ENCODE measurements around the gene OR4D6. TPM values are rescaled to one million over a fixed set of nuclear protein-coding genes. Genes with fewer than 3 reads are reported as not detected.

Gene OR4D6
- polyA plus RNA-seq, 1 donor (not counting 4 experiments of a cell fraction or from before 2014, with no cell fraction given): not detected

- Histone ChIP-seq H3K9me1 (ENCODE audit: control insufficient read depth, extremely low read depth, insufficient read depth, low read length) (no peaks in the 10 kb centered on the region), H3K79me2 (ENCODE audit: control insufficient read depth, insufficient read depth, low read length) (no peaks in the 10 kb centered on the region), H3K4me3 (ENCODE audit: control insufficient read depth in 2 of 3, extremely low read depth in 1 of 3, insufficient read depth in 2 of 3, low read depth in 1 of 3, low read length in 3 of 3) (no peak overlapping the region), H3K9me3 (ENCODE audit: control insufficient read depth, low read depth, low read length) (no peaks in the 10 kb centered on the region), H4K20me1 (ENCODE audit: control insufficient read depth, extremely low read depth, insufficient read depth, low read length) (no peaks in the 10 kb centered on the region), H3K9ac (ENCODE audit: control insufficient read depth, extremely low read depth, insufficient read depth, low read length) (no peak overlapping the region), H3K4me1 (ENCODE audit: control insufficient read depth, extremely low read depth, insufficient read depth, low read length) (no peaks in the 10 kb centered on the region), H3K36me3 (ENCODE audit: control insufficient read depth in 2 of 2, extremely low read depth in 1 of 2, insufficient read depth in 2 of 2, low read length in 2 of 2) (no peaks in the 10 kb centered on the region), H3K27ac (ENCODE audit: control insufficient read depth, insufficient read depth, low read length) (no peak overlapping the region), H3K27me3 (ENCODE audit: control insufficient read depth, extremely low read depth, insufficient read depth, low read length) (no peaks in the 10 kb centered on the region), H2AFZ (ENCODE audit: control insufficient read depth, low read length) (no peak overlapping the region), H3K4me2 (ENCODE audit: control insufficient read depth, extremely low read depth, insufficient read depth, low read depth, low read length) (no peak overlapping the region)
- DNase-seq (ENCODE audit: low read depth, low spot score) (peak; percentile 19), FAIRE-seq (peak; percentile 77)
- TF ChIP-seq CTCF (optimal IDR thresholded peaks at IDR 0.05 in 1 of 3, IDR thresholded peaks at IDR 0.05 in 1 of 3, conservative IDR thresholded peaks at IDR 0.05 in 1 of 3; ENCODE audit: extremely low read depth in 1 of 3, insufficient read depth in 2 of 3, low read length in 3 of 3) (peak; percentile 33 to 75 (median 65)), EZH2 (IDR thresholded peaks at IDR 0.05; ENCODE audit: low read length) (no peak)
- dilution Hi-C loops (cut with MboI; ENCODE audit: extremely low pct_ligation_motif_present, low sequenced_read_pairs): no loop called here
These were observed 26.7 kb upstream of the OR4D6 start for GRCh38 chr11:59429924-59430516.

DNA sequence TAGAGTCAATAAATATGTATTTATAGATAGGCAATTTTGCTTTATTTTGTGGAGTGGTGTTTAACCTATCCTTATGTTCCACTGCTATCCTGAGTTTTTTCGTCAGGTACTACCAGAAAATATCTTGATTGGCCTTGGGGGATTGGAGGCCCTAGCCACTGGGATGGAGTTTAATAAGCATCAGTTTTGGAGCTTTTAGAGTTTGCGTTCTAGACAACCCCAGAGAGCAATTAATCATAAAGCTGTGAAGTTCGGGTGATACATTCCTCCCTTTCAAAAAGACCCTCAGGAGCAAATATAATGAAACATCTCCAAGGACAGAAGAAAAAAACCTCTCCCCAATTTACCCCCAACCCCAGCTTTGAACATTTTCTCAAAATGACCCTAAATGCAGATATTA is 20.6 kb upstream of the OR4D6 start, which contains the start of gene OR5A1:
Gene OR5A1, plus strand, starts transcription at position 301 of the 400 bp plus-strand sequence. CDS start 6,700 bp downstream, outside the sequence.
- no peak for FAIRE-seq
- dilution Hi-C loops (cut with MboI; ENCODE audit: extremely low pct_ligation_motif_present, low sequenced_read_pairs): no loop called here
- Histone ChIP-seq H3K36me3 (ENCODE audit: control insufficient read depth in 2 of 2, extremely low read depth in 1 of 2, insufficient read depth in 2 of 2, low read length in 2 of 2) (no peaks in the 10 kb centered on the region), H3K9me3 (ENCODE audit: control insufficient read depth, low read depth, low read length) (no peaks in the 10 kb centered on the region), H3K9ac (ENCODE audit: control insufficient read depth, extremely low read depth, insufficient read depth, low read length) (no peak within 1 kb of the TSS), H3K4me1 (ENCODE audit: control insufficient read depth, extremely low read depth, insufficient read depth, low read length) (no peaks in the 10 kb centered on the region), H3K9me1 (ENCODE audit: control insufficient read depth, extremely low read depth, insufficient read depth, low read length) (no peaks in the 10 kb centered on the region), H3K79me2 (ENCODE audit: control insufficient read depth, insufficient read depth, low read length) (no peaks in the 10 kb centered on the region), H2AFZ (ENCODE audit: control insufficient read depth, low read length) (no peak within 1 kb of the TSS), H3K4me2 (ENCODE audit: control insufficient read depth, extremely low read depth, insufficient read depth, low read depth, low read length) (no peak within 1 kb of the TSS), H4K20me1 (ENCODE audit: control insufficient read depth, extremely low read depth, insufficient read depth, low read length) (no peaks in the 10 kb centered on the region), H3K27me3 (ENCODE audit: control insufficient read depth, extremely low read depth, insufficient read depth, low read length) (no peaks in the 10 kb centered on the region), H3K4me3 (ENCODE audit: control insufficient read depth in 2 of 3, extremely low read depth in 1 of 3, insufficient read depth in 2 of 3, low read depth in 1 of 3, low read length in 3 of 3) (no peak within 1 kb of the TSS), H3K27ac (ENCODE audit: control insufficient read depth, insufficient read depth, low read length) (no peak within 1 kb of the TSS)
- no peak for DNase-seq (ENCODE audit: low read depth, low spot score)
- TF ChIP-seq CTCF (optimal IDR thresholded peaks at IDR 0.05 in 1 of 3, IDR thresholded peaks at IDR 0.05 in 1 of 3, conservative IDR thresholded peaks at IDR 0.05 in 1 of 3; ENCODE audit: extremely low read depth in 1 of 3, insufficient read depth in 2 of 3, low read length in 3 of 3) (no peak), EZH2 (IDR thresholded peaks at IDR 0.05; ENCODE audit: low read length) (no peak)
